ENCODE results near the gene TUBB2A. TPM values are rescaled to one million over a fixed set of nuclear protein-coding genes. Genes with fewer than 3 reads are reported as not detected.

Gene TUBB2A
- total and polyA plus RNA-seq, 2 of the 4 experiments (the other 2 are of a cell fraction) = 164 to 264 TPM

DNA sequence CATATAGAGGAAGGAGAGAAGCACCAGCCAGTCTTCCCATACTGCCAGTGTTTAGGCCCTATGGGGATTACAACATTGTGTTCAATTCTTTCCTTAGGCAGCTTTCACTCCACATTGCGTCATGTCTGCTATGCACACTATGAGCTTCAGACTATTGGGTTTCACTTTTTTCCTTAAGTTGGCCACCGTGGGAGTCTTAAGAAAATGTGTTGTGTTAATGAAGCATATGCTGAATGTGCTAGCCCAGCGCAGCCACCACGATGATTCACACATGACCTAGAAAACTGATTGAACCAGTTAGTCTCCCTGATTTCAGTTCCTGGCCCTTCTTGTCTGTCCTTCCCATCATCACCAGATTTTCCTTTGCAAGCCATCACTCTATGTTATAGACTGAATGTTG, 48.6 kb upstream of the TUBB2A start:
- Histone ChIP-seq H2AFZ (replicated peaks; ENCODE audit: low read length, poor library complexity) (peak overlapping the region; percentile 1), H3K36me3 (ENCODE audit: control insufficient read depth, insufficient read depth, low read length) (no peaks in the 10 kb centered on the region), H2BK5ac (ENCODE audit: low read depth, low read length, poor library complexity, severe bottlenecking) (peak overlapping the region; percentile 65), H3K23ac (ENCODE audit: low read depth, low read length) (no peak overlapping the region), H3K79me1 (ENCODE audit: low read depth in 1 of 2, low read length in 2 of 2) (no peaks in the 10 kb centered on the region), H4K8ac (ENCODE audit: low read depth in 2 of 2, low read length in 2 of 2) (no peak overlapping the region), H3K18ac (ENCODE audit: low read depth, low read length) (no peak overlapping the region), H3K56ac (ENCODE audit: extremely low read depth, insufficient read depth, low read length) (no peak overlapping the region), H3K27ac (ENCODE audit: insufficient read depth, low read length) (no peak overlapping the region), H3K4me1 (ENCODE audit: control insufficient read depth, insufficient read depth, low read length) (peaks cover 15% of the 10 kb centered on the region), H4K20me1 (ENCODE audit: insufficient read depth, low read length) (no peaks in the 10 kb centered on the region), H2BK120ac (ENCODE audit: low read depth, low read length) (no peak overlapping the region), H2BK20ac (ENCODE audit: low read depth, low read length) (no peak overlapping the region), H3K4me3 (ENCODE audit: insufficient read depth, low read depth, low read length) (no peak overlapping the region), H4K5ac (ENCODE audit: low read depth, low read length) (no peak overlapping the region), H3K9me1 (ENCODE audit: insufficient read depth, low read length) (peaks cover 6% of the 10 kb centered on the region), H3K9ac (ENCODE audit: low read depth, low read length) (no peak overlapping the region), H3K4ac (ENCODE audit: low read depth, low read length) (no peak overlapping the region), H4K91ac (ENCODE audit: insufficient read depth, low read depth, low read length) (no peak overlapping the region), H2BK15ac (ENCODE audit: low read depth, low read length) (no peak overlapping the region), H3K4me2 (ENCODE audit: low read depth, low read length) (no peak overlapping the region), H2AK9ac (replicated peaks; ENCODE audit: low read depth, low read length, poor library complexity) (no peak overlapping the region), H3K9me3 (ENCODE audit: control insufficient read depth, insufficient read depth, low read length) (no peaks in the 10 kb centered on the region), H3K14ac (replicated peaks; ENCODE audit: low read depth, low read length) (no peak overlapping the region), H3K27me3 (ENCODE audit: control insufficient read depth, insufficient read depth, low read length) (no peaks in the 10 kb centered on the region), H2AK5ac (ENCODE audit: low read depth, low read length) (no peak overlapping the region)
- ATAC-seq (ENCODE audit: low read depth) = peak; percentile 15
- in situ Hi-C loops (cut with MboI; ENCODE audit: low sequenced_read_pairs) = no loop called here
- BruUV-seq (replicated peaks) = no TSS peak
- DNase-seq = peak; percentile 95
- TF ChIP-seq CHD1 (IDR thresholded peaks at IDR 0.05; ENCODE audit: low read depth, low read length) = no peak
- peak; percentile 45; the same call in 1 of the 2 replicates for TF ChIP-seq FOS (IDR thresholded peaks at IDR 0.05; ENCODE audit: low read depth, low read length)
- peak; percentile 51 for TF ChIP-seq MAFK (IDR thresholded peaks at IDR 0.05; ENCODE audit: low read depth, low read length)
- TF ChIP-seq CEBPB (IDR thresholded peaks at IDR 0.05; ENCODE audit: low read depth, low read length) = peak; percentile 98
- TF ChIP-seq, protein P1, sequence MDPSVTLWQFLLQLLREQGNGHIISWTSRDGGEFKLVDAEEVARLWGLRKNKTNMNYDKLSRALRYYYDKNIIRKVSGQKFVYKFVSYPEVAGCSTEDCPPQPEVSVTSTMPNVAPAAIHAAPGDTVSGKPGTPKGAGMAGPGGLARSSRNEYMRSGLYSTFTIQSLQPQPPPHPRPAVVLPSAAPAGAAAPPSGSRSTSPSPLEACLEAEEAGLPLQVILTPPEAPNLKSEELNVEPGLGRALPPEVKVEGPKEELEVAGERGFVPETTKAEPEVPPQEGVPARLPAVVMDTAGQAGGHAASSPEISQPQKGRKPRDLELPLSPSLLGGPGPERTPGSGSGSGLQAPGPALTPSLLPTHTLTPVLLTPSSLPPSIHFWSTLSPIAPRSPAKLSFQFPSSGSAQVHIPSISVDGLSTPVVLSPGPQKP (IDR thresholded peaks at IDR 0.05; ENCODE audit: borderline replicate concordance, low read depth, low read length) = no peak
- TF ChIP-seq, protein P2, sequence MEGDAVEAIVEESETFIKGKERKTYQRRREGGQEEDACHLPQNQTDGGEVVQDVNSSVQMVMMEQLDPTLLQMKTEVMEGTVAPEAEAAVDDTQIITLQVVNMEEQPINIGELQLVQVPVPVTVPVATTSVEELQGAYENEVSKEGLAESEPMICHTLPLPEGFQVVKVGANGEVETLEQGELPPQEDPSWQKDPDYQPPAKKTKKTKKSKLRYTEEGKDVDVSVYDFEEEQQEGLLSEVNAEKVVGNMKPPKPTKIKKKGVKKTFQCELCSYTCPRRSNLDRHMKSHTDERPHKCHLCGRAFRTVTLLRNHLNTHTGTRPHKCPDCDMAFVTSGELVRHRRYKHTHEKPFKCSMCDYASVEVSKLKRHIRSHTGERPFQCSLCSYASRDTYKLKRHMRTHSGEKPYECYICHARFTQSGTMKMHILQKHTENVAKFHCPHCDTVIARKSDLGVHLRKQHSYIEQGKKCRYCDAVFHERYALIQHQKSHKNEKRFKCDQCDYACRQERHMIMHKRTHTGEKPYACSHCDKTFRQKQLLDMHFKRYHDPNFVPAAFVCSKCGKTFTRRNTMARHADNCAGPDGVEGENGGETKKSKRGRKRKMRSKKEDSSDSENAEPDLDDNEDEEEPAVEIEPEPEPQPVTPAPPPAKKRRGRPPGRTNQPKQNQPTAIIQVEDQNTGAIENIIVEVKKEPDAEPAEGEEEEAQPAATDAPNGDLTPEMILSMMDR (conservative IDR thresholded peaks at IDR 0.05; ENCODE audit: low read depth, low read length) = no peak
- TF ChIP-seq, protein P3, sequence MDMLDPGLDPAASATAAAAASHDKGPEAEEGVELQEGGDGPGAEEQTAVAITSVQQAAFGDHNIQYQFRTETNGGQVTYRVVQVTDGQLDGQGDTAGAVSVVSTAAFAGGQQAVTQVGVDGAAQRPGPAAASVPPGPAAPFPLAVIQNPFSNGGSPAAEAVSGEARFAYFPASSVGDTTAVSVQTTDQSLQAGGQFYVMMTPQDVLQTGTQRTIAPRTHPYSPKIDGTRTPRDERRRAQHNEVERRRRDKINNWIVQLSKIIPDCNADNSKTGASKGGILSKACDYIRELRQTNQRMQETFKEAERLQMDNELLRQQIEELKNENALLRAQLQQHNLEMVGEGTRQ (IDR thresholded peaks at IDR 0.05; ENCODE audit: low read depth, low read length) = no peak
- peak; percentile 25; the same call in 1 of the 2 replicates for TF ChIP-seq BHLHE40 (IDR thresholded peaks at IDR 0.05; ENCODE audit: low read depth, low read length)
- TF ChIP-seq RFX5 (IDR thresholded peaks at IDR 0.05; ENCODE audit: low read depth, low read length) = no peak
- intact Hi-C loops (cut with micrococcal nuclease) = no loop called here
- ChIA-PET CTCF (no interaction called here), POLR2A (ENCODE audit: unreplicated experiment) (no interaction called here)
- no CpG with 5 or more reads among the region's 4 CpGs for WGBS, 2 experiments (ENCODE audit: extremely low coverage in 2 of 2, insufficient read length in 1 of 2)
- dilution Hi-C loops (cut with HindIII; ENCODE audit: low sequenced_read_pairs, unreplicated experiment) = no loop called here

All from IMR-90 (cell line).